GM12892 (cell line): ENCODE measurements around the gene PEAK1.

ENCODE experiments used
- POLR2A ChIP-seq: IDR thresholded peaks from 2 replicates; pipeline ENCODE4 v1.6.1; 2011; ENCODE audit warnings: low read depth, low read length, control low read depth
- TAF1 ChIP-seq: IDR thresholded peaks from 2 replicates; pipeline ENCODE4 v1.6.1; 2011; ENCODE audit warnings: low read depth, mild to moderate bottlenecking, control low read depth, low read length, borderline replicate concordance

- TF ChIP-seq TAF1: no peak
- no peak for TF ChIP-seq POLR2A
These were observed 251.8 kb downstream of the PEAK1 start for GRCh38 chr15:77168141-77168540.
